Stomach (tissue), 9 donors: ENCODE results near the gene SH3RF2. TPM values are rescaled to one million over a fixed set of nuclear protein-coding genes. Genes with fewer than 3 reads are reported as not detected.

Source experiments
- DNase-seq, 2 donors: peaks; one replicate each; pipeline versions ENCODE4 v3.0.0 to v3.0.0-alpha.2; 2013 to 2019
- H3K27ac ChIP-seq, 5 donors: fragments of 200-600 bp in 4 of 5; sonication (generic) in 4 of 5; one replicate each; pipeline ENCODE4 v1.5.1; 2013 to 2019; ENCODE audit warnings: mild to moderate bottlenecking in 1 of 5, moderate library complexity in 1 of 5
- H3K27me3 ChIP-seq, 3 donors: fragments of 200-600 bp; sonication (generic); one replicate each; pipeline ENCODE4 v1.5.1; 2017 to 2019; ENCODE audit warnings: mixed run types in 1 of 3
- H3K36me3 ChIP-seq, 4 donors: fragments of 200-600 bp; sonication (generic); 1 replicate in 3 of 4; 2 replicates in 1 of 4; pipeline ENCODE4 v1.5.1; 2016 to 2019
- H3K4me1 ChIP-seq, 4 donors: fragments of 200-600 bp; sonication (generic); one replicate each; pipeline ENCODE4 v1.5.1; 2016 to 2019
- H3K4me3 ChIP-seq, 4 donors: fragments of 200-600 bp; sonication (generic) in 3 of 4; one replicate each; pipeline ENCODE4 v1.5.1; 2016 to 2019; ENCODE audit warnings: mild to moderate bottlenecking in 1 of 4
- H3K9me3 ChIP-seq, 4 donors: fragments of 200-600 bp; sonication (generic); one replicate each; pipeline ENCODE4 v1.5.1; 2016 to 2019
- EP300 ChIP-seq: sonication (generic); formaldehyde crosslinking; IDR thresholded peaks from one replicate; pipeline ENCODE4 v1.6.1; 2017; ENCODE audit warnings: antibody characterized with exemption
- POLR2A ChIP-seq, 4 donors: fragments of 450-650 bp; IDR thresholded peaks; one replicate each; pipeline ENCODE4 v1.6.1; 2016; ENCODE audit warnings: antibody characterized with exemption in 4 of 4, control low read depth in 2 of 4, mild to moderate bottlenecking in 1 of 4, moderate library complexity in 1 of 4
- POLR2AphosphoS5 ChIP-seq, 3 donors: sonication (generic); formaldehyde crosslinking; IDR thresholded peaks; one replicate each; pipeline ENCODE4 v1.6.1; 2016; ENCODE audit warnings: antibody characterized with exemption in 3 of 3
- WGBS, 5 donors: extraction: QIAGEN DNeasy Blood & Tissue Kit in 3 of 5; methylation state at CpG; one replicate each; pipeline versions ENCODE4 v1.1.5 to v1.1.7; 2013 to 2018; 5-methylcytosine and 5-hydroxymethylcytosine counted together
- intact Hi-C: fragments of 100-400 bp; cut with DNase I; formaldehyde crosslinking; loops from one replicate; pipeline ENCODE4 v1.15.1; 2023; ENCODE audit warnings: low total_unique reads
- polyA plus RNA-seq, 3 donors: library from polyadenylated mRNA; stranded (reverse); fragments of 200-250 nt; gene quantifications; one replicate each; pipeline ENCODE4 v1.2.3, GENCODE V29; 2013
- total RNA-seq, 5 donors: library from RNA; depleted of rRNA; stranded (reverse); fragments of >200 nt; gene quantifications; one replicate each; pipeline versions ENCODE4 v1.1.0 to v1.2.3, GENCODE V29; 2014 to 2016
- TF ChIP-seq, protein P1 (sequence below), 7 experiments: fragments of 450-650 bp in 4 of 7; fragments of 200-600 bp in 3 of 7; sonication (generic) in 3 of 7; IDR thresholded peaks; one replicate each; pipeline ENCODE4 v1.5.1; 2016 to 2019; ENCODE audit warnings: antibody characterized with exemption in 7 of 7, control low read depth in 2 of 7, mild to moderate bottlenecking in 1 of 7
- donor health status: healthy with polysubstance abuse.
- donor health status: Bipolar disorder and iron deficiency.
- donor health status: healthy.

SH3RF2 gene
- total and polyA plus RNA-seq, 8 donors, result 20.8 to 62.0 (median 40.7) TPM

GRCh38 chr5:146041180-146041789 is 104.9 kb downstream of the SH3RF2 start:
- no peaks in the 10 kb centered on the region for H3K9me3 ChIP-seq
- intact Hi-C loops, result no loop called here
- no peak overlapping the region for H3K4me3 ChIP-seq
- no peaks in the 10 kb centered on the region for H3K36me3 ChIP-seq
- H3K4me1 ChIP-seq, result peaks cover 0 to 30% (median 17%) of the 10 kb centered on the region in 4 donors
- H3K27me3 ChIP-seq, result no peaks in the 10 kb centered on the region
- peak overlapping the region in 2 of 5 donors; percentile 20 to 66 for H3K27ac ChIP-seq
- TF ChIP-seq, protein P1, sequence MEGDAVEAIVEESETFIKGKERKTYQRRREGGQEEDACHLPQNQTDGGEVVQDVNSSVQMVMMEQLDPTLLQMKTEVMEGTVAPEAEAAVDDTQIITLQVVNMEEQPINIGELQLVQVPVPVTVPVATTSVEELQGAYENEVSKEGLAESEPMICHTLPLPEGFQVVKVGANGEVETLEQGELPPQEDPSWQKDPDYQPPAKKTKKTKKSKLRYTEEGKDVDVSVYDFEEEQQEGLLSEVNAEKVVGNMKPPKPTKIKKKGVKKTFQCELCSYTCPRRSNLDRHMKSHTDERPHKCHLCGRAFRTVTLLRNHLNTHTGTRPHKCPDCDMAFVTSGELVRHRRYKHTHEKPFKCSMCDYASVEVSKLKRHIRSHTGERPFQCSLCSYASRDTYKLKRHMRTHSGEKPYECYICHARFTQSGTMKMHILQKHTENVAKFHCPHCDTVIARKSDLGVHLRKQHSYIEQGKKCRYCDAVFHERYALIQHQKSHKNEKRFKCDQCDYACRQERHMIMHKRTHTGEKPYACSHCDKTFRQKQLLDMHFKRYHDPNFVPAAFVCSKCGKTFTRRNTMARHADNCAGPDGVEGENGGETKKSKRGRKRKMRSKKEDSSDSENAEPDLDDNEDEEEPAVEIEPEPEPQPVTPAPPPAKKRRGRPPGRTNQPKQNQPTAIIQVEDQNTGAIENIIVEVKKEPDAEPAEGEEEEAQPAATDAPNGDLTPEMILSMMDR (IDR thresholded peaks at IDR 0.05), result peak in 1 of 7 experiments; percentile 37
- TF ChIP-seq POLR2A (IDR thresholded peaks at IDR 0.05), result no peak
- no peak for DNase-seq
- WGBS, 5 donors, result 80 to 93% (median 88%) methylated on average over 9 to 10 of the region's 10 CpGs

DNA sequence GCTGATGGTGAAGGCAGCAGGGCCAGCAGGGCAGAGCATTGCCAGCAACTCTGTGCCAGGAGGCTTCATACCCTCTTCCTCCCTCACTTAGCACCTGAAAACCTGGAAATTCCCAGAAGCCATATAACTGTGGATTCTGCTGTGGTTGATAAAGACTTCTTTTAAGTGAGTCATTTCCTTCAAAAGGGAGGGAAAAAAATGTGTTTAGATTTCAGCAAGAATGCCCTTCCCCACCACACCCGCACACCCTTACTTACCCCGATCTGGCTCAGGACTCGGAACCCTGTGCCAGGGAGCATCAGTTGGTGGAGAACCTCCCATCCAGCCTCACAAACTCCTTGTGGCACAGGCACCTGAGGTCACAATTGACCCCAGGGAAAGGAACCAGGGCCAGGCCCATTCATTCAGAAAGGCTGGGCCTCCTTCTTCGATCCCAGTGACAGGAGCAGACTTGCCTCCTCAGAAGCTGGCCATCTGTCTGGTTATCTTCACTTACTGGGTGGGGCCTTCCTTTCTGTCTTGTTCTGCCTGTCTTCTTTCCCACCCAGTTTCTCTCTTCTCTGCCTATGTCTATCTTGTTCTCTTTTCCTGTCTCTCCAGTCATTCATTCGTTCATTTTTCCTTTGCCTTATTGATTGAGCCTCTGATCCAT is 106.4 kb downstream of the SH3RF2 start:
- H3K27me3 ChIP-seq, result no peaks in the 10 kb centered on the region
- intact Hi-C loops, result no loop called here
- WGBS, 5 donors, result 55 to 68% (median 57%) methylated on average over 5 of the region's 5 CpGs
- no peaks in the 10 kb centered on the region for H3K36me3 ChIP-seq
- H3K9me3 ChIP-seq, result no peaks in the 10 kb centered on the region
- no peak overlapping the region for H3K4me3 ChIP-seq
- H3K27ac ChIP-seq, result peak overlapping the region in 3 of 5 donors; percentile 30 to 66 (median 39)
- TF ChIP-seq, protein P1 (IDR thresholded peaks at IDR 0.05), result no peak
- TF ChIP-seq POLR2AphosphoS5 (IDR thresholded peaks at IDR 0.05) (no peak), EP300 (no peak), POLR2A (IDR thresholded peaks at IDR 0.05) (no peak)
- H3K4me1 ChIP-seq, result peaks cover 0 to 37% (median 17%) of the 10 kb centered on the region in 4 donors
- no peak for DNase-seq

- no peak overlapping the region for H3K27ac ChIP-seq
- H3K36me3 ChIP-seq, result peaks cover 0 to 6% (median 1%) of the 10 kb centered on the region in 4 donors
- DNase-seq, result no peak
- TF ChIP-seq EP300 (no peak), POLR2A (IDR thresholded peaks at IDR 0.05) (no peak), POLR2AphosphoS5 (IDR thresholded peaks at IDR 0.05) (no peak)
- TF ChIP-seq, protein P1 (IDR thresholded peaks at IDR 0.05), result no peak
- H3K4me1 ChIP-seq, result peaks cover 0 to 37% (median 17%) of the 10 kb centered on the region in 4 donors
- no peak overlapping the region for H3K4me3 ChIP-seq
- H3K27me3 ChIP-seq, result no peaks in the 10 kb centered on the region
- WGBS, 5 donors, result 82 to 90% (median 85%) methylated on average over 4 of the region's 4 CpGs
- no peaks in the 10 kb centered on the region for H3K9me3 ChIP-seq
- intact Hi-C loops, result no loop called here
Measured at GRCh38 chr5:146043722-146044121, 107.3 kb downstream of the SH3RF2 start.

DNA sequence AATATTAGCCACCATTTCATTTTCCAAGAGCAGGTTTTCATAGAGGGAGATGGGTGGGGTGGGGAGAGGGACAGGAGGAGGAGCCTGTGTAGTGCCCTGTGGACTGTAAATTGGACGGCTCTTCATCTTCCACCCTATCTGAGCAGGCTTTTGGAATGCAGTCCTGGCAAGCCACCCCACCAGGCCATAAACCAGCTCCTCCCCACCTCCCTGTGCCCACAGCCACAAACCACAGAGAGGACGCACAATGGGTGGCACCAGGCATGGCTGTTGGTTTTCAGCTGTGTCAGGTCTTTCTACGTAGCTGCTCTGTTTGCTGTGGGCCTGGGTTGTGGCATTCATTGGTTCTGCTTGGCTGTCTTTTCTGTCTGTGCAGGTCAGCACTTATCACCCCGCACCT is 111.0 kb downstream of the SH3RF2 start:
- H3K4me3 ChIP-seq, result no peak overlapping the region
- H3K27ac ChIP-seq, result peak overlapping the region in 2 of 5 donors; percentile 17 to 29
- 42 to 73% (median 51%) methylated on average over 4 of the region's 4 CpGs for WGBS, 5 donors
- intact Hi-C loops, result no loop called here
- no peaks in the 10 kb centered on the region for H3K9me3 ChIP-seq
- TF ChIP-seq POLR2AphosphoS5 (IDR thresholded peaks at IDR 0.05), result no peak
- no peak for TF ChIP-seq POLR2A (IDR thresholded peaks at IDR 0.05)
- no peak for TF ChIP-seq EP300
- TF ChIP-seq, protein P1 (IDR thresholded peaks at IDR 0.05), result no peak
- H3K27me3 ChIP-seq, result no peaks in the 10 kb centered on the region
- peaks cover 0 to 14% (median 5%) of the 10 kb centered on the region in 4 donors for H3K4me1 ChIP-seq
- H3K36me3 ChIP-seq, result peaks cover 0 to 32% (median 13%) of the 10 kb centered on the region in 4 donors
- no peak for DNase-seq
